Hematopoietic multipotent progenitor cell treated with erythropoietin and hydrocortisone succinate and interleukin-3 and kit ligand, for 4 days (in vitro differentiated cells): ENCODE measurements around the gene FAM114A1.

Experiments
- DNase-seq: peaks from one replicate; pipeline ENCODE4 v3.0.0-alpha.2; 2015

The FAM114A1 gene

DNA sequence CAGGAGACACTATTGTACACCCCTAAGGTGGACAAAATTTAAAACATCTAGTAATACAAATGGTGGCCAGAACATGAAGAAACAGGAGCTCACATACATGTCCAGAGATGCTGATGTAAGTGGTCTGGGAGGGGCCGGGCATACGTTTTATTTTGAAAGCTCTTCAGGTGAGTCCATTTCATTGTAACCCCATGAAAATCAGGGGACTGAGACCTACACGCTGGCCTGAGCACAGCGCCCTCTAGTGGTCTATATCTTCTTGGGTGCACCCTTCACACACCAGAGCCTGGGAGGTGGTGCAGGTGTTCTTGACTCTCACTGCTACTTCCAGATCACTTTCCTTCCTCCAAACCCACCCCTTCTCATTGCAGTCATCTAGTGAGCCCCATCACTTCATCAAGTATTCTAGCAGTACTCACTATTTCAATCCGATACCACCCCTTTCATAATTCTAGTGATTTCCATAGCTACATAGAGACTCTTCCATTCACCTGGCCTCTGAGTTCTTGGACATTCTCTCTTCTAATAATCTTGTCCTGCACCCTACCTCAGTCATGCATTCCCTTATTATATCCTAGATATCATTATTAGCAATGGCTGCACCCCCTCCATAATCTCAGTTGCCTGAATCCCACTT lies 6.7 kb upstream of the FAM114A1 start:
- peak; percentile 80 for DNase-seq

DNA sequence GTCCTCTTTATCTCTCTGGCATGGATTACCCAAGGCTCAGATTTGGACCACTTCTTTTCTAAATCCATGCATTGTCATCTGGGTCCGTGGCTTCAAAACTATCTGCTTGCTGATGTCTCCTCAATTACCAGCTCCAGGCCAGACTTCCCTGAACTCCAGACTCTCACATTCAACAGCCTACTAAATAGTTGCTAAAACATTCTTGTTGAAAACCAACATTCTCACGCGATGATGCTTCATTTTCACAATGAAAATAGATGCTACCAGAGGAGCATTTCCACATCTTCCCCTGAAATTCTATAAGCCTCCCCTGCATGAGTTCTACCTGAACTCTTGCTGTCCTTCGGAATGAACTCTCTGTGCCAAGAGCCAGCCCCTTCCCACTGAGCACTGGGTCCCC lies 5.8 kb upstream of the FAM114A1 start:
- DNase-seq = no peak

DNA sequence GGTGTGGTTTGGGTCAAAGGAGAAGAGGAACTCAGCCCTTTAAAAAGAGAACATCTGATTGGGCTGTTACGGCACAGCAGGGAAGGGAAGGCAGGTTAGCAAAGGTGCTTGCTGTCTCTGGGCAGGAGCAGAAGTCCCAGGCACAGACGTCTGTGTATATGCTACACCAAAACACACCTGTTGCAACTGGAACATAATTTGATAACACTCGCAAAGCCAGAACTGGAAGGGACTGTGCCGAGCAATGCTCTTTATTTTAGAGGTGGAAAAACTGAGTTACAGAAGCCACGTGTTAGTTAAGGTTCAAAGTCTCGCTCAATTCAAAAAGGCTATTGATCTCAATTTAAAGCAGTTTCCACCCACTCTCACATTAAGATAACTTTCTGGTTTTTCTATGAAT lies 2.2 kb upstream of the FAM114A1 start:
- no peak for DNase-seq

DNA sequence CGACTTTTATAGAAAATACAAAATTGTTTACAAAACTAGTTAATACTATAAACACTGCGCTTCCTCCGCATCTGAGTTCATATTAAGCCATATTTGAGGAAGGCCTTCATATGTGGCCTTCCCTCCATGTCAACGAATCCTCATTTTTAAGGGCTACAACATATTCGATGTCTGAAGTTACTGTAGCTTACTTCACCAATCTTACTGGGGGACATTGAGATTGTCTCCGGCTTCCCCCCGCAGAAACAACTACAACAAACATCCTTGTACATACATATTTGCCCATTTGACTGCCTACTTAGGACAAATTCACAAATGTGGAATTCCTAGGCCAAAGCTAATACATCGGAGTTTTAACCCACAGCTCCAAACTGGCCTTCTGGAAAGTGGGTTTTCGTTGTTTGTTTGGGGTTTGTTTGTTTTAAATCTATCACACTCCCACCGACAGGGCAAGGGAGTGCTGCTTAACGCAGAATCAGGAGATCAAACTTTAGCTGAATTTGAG lies 581 bp upstream of the FAM114A1 start:
- no peak for DNase-seq

DNA sequence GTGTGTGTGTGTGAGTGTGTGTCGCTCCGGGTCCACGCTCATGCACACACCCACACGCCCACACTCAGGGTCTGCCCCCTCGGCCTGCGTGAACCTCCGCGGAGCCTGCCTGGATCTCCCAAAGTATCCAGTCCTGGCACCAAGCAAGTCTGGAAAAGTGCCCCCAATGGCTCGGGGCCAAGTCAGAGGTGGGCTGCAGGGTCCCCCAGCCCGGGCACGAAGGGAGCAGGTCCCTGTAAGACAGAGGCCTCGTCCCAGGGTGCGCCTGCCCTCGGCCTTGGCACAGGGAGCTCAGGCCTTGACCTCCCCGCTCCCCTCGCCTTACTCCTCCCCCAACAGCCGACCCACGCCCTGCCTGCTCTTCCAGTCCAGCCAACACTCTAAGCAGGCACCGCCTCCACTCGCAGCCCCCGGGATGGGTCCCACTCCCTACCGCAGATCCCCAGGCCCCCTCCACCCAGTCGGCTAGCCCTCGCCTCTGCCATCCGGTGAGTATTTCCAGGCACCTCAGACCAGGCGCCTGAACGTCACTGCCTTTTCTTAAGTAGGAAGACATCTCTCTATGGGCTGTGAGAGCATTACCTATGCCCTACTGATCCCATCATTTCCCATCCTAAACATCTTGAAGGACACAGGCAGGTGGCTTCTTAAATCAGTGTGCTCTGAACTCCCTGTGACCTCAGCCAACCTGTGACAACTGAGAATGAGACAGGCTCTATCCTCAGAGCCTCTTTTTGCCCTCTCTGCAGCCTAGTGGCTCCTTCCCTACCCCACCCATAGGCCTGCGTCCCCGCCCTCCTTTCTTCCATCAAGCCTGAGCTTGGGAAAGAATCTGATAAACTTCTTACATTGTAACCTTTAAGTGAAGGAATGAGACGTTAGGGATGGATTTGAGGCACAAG lies 704 bp downstream of the FAM114A1 start:
- DNase-seq = no peak

DNA sequence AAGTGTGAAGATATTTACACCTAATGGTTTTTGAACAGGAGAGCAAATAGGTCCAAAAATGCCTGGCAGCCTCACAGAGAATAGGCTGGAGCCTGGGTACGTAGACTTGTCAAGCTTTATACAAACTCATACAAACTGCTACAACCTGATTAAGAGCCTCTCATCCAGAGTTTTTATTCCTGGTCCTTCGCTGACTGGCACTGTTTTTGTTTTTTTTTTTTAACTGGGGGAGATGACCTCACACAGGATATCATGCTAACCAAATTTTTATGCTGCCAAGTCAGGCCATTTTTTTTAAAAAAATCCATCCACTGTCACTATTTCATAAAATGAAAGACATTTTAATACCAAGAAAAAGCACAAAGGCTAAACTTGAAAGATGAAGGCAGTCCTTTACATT lies 1.9 kb downstream of the FAM114A1 start:
- no peak for DNase-seq

DNA sequence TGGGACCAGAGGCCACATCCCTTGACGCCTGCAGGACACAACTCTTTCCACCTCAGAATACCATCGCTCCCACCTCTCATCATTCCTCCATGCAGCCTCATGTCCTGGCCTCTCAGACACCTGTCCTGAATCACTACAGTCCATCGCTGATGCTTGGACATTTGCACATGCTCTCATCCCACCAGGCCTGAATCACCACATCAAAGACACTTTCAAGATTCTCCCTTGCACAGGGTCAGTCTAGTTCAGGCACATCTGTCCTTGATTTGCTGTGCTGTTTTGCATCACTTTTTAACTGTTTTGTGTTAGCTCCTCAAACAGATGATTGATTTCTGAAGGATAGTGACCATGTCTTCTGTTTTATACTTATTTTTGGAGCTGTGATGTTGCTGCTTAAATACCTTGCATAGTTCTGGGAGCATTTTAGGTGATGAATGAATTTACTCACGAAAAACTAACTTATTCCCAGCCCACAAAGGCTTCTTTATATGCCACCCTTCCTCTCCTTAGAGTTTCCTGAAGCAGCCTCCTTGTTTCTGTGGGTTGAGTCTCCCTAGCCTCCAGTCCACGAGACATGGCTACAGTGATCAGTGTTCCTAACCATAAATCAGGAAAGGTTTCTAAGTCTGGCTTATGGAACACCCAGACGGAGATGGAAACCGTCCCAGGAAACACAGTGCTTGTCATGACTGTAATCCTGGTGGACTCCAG lies 2.6 kb downstream of the FAM114A1 start:
- DNase-seq = no peak

DNA sequence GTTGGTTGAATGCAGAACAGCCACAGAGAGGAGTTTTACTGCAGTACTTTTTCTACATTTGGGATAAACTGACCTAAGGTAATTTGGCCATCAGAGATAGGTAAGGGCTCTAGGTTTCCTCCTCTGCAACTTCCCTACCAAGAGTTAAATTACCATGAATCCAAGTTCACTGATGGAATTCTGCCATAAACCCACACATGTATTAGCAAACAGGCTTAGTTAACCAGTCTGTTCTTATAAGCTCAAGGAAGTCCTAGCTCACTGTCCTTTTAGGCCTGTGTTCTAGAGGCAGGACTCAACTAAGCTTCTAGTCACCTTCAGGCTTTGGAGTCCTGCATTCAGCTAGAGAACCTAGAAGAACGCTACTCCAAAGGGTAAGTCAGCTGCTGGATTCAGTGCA lies 4.0 kb downstream of the FAM114A1 start:
- DNase-seq = no peak

DNA sequence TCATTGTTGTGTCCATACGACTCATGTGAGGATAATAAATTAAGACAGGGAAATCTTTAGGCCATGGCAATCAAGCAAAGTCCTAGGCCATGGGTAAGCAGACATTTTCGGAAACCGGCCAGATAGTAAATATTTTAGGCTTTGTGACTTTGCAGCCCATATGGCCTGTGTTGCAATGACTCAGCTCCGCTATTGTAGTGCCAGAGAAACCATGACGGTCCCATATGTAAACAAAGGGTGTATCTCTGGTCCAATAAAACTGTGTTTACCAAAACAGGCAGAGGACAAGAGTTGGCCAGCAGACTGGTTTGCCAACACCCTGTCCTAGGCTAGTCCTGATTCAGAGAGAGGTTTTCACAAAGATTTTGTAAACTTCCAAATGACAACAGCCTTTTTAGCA lies 5.0 kb downstream of the FAM114A1 start:
- DNase-seq = no peak

DNA sequence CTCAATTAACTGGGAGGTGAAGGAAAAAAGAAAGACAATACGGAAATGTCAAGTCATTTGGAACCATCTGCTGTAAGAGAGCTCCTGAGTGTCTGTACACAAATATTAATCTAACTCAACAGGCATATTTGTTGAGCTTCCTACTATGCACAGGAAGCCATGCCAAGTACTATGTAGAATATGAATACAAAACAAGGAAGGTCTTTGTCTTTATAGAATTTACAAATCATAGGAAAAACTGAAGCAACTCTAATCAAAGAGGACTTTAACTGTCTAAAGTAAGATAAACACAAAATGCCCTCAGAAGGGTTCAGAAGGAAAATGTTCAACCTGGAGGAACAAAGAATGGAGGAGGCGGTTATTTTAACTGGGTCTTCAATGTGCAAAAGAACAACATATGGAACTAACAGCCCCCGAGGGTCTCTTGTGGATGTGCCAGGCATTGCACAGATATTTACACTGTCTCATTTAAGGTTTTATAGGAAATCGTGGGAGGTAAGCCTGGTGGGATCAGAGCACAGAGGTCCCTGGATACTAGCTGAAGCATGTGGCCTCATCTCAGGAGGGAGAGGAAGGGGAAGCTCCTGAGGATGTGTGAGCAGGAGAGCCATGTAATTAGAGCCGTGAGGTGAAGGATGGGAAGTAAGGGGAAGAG lies 5.8 kb downstream of the FAM114A1 start:
- peak; percentile 38 for DNase-seq

DNA sequence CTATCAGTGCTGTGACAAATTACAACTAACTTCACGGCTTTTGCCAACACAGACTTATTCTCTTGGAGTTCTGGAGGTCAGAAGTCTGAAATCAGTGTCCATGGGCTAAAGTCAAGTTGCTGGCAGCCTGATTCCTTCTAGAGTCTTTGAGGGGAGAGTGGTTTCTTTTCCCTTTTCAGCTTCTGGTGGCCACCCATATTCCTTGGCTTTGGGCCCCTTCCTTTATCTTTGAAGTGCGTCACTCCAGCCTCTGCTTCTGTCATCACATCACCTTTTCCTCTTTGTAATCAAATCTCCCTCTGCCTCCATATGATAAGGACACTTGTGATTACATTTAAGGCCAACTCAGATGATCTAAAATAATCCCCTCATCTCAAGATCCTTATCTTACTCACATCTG lies 9.0 kb downstream of the FAM114A1 start:
- DNase-seq = no peak

DNA sequence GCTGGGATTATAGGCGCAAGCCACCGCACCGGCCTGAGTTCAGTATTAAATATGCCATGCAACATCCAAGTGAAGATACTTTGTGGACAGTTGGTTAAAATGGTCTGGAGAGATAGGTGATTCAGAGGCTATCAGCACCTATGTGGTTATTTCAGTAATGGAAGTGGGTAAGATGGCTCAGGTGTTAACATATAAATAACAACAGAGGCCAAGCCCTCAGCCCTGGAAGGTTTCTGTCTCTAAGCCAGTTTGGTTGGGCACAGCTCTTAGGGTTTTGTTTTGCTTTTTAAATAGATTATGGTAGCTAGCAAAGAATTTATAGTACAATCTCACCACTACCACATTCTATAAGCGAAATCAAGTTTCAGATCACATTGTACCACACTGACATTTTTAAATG lies 16.6 kb downstream of the FAM114A1 start:
- DNase-seq = no peak

DNA sequence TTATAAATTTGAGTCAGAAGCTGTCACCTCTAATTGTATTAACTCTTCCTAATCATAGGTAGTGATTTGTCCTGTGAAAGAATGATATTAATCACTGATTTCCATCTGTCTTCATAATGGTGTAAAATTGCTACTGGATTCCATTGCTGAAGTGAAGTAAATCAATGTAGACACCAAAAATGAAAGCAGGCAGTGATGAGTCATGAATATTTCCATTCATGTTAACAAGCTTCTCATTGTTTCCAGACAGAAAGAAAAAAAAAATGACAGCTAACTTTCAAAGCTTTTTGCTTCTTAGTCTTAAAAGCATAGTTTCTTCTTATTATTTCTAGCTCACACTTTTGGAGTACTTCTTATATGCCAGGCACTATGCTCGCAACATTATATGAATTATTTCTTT lies 21.5 kb downstream of the FAM114A1 start:
- DNase-seq = peak; percentile 12

DNA sequence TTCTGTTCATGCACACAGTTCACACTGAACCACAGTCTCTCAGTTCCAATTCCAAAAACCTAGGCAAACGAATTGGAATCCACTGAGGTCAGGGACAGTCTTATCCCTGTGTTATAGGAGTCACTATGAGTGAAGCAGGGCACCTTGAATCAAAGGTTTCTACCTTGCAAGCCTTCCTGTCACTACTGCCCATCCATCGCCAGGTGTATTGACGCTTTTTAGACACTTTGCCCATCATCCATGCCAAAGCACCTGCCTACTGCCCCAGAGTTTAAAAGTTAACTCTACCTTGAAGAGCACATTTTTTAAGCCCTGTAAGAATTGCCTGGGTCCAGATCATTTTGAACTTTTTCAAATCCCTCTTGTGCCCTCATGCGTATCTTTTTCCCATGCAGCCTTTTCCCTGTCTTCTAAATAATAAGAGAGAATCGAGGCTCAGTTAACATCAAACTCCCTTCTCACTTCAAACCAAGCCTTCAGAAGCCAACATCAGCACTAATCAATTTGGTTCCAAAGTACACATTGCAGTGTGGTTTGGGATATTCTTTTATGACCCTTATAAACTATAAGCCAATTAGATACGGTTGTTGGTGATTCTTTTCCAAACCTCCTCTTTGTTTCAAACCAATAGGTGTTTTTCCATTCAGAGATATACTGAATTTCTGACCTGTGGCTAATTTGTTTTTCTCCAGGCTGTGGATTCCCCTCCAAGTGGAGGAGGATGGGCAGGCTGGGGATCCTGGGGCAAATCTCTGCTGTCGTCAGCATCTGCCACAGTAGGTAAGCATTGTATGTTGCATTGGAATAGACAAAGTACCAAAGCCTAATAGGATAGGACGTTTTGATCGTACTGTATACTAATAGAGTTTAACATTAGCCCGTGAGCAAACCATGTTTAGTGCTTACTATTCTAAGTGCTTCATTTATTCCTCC lies 23.7 kb downstream of the FAM114A1 start:
- no peak for DNase-seq

DNA sequence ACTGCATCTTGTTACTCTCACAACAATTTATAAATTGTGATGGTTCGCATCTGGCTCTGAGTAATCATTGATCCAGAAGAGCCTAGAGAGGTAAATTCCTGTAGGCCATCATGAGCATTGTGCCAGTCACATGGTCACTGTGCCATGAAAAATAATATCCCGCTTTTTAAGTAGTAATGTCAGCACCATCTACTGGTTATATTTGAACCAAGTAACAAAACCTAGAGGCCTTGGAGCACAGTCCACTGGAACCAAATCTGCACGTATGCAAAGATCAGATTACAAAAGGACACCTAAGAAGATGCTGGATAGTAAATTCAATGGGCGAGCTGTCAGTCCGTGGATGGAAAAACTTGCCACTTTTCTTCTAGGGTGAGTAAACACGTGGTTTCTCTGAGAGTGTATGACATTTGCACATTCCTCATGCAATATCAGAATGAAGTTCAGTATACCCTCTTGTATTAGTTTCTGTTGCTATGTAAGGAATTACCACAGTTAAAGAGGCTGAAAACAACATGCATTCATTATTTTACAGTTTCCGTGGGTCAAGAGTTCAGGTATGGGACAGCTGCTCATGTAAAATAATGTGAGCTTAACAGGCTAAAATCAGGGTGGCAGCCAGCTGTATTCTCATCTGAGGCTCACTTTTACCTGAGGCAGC lies 26.8 kb downstream of the FAM114A1 start:
- DNase-seq = no peak

DNA sequence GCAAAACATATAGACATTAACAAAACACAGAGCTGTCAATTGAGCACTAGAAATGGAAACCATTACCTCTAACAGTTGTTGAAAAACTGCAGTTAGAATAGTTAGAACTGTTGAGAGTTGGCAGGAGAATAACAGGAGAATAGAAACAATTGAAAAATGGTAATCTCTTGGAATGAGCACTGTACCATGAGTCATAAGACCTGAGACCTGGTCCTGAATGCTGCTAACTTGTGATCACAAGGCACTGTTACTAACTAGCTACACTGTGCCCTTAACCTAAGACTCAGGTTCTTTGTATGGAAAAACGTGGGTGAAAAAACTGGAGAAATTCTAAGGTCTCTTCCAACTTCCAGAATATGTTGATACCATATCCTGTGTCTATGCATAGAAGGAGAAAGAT lies 29.3 kb downstream of the FAM114A1 start:
- no peak for DNase-seq

DNA sequence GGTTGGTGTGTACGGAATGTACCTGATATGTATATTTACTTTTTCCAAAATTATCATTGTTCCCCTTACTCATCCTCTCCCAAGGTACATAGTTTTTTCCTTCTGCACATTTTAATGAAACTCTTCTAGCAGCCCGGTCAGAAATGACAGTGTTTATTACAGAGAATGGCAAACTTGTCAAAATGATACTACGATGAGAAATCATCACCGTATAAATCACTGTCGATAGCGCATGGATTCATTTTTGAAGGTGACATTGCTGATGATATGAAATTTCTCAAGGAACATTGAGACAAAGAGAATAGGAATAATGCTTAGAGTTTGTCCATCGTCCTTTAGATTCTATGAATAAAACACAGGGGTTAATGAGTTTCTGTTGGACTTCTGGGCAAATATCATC lies 30.6 kb downstream of the FAM114A1 start:
- no peak for DNase-seq

DNA sequence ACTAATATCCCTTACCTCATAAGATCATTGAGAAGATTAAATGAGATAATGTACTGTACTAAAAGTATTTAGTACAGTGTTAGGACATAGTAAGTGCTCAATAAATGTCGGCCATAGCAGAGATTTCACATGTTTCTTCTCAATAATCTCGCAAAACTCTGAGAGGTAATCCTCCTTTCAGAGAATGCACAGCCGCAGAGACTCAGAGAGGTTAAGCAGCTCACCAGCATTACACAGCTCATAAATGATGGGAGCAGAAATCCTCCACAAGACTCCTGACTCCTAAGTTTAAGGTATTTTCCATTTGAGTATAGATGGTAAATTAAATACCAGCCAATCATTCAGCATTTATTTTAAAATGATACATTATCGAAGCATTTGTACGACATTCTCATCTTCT lies 34.6 kb downstream of the FAM114A1 start:
- no peak for DNase-seq

DNA sequence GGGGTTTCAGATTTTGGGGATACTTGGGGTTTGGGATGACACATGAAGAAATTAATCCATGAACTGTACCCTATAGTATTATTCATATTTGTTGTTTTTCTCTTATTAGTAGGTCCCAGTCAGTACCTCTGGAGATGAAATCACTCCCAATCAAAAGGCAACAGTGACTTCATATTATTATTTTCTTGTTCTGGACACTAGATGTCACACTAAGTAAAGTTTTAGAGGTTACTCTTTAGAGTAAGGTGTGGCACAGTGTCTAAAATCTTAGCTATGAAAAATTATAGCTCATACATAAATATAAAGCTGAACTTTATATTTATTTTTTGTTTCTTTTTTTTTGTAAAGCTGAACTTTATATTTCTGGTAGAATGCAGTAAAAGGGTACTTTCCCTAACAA lies 35.1 kb downstream of the FAM114A1 start:
- peak; percentile 73 for DNase-seq

DNA sequence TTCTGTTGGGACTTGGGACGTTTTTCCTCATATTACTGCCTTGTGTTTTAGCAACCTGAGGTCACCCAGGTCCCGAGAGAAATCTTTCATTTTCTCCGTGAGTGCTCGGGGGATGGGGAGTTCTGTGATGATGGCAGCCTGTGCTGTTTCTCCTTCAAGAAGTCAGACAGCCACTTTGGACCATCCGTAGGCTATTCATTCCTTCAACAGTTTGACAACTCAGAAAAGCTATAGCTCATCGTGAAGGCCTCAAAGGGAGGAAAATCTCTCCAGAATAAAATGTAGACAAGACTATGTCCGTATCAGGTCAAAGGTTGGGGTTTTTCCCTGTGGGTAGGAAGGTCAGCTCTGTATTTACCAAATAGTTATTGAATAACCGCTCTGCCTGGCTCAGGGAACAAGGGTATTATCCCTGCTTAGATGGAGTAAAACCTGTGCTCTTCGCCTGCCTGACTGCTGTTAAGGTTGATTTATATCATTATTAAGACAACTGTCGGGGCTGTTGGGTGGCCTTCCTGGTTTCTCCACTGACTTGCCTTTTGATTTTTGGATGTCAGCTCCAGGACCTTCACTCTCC lies 36.6 kb downstream of the FAM114A1 start:
- DNase-seq = no peak

DNA sequence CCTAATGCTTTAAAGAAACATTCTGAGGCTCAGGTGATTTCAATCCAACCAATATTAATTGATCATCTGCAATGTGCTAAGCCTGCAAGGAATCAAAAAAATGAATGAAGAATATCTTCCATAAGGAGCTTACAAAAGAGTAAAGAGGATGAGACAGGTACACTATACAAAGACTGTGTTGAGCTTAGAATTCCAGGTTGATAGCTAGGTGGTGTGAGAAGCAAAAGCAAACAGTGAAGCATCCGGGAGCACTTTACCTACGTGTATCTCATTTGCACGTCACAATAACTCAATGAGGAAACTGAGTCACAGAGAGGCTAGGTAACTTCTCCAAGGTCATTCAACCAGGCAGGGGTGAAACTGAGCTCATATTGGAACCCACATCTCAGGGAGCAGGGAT lies 37.1 kb downstream of the FAM114A1 start:
- DNase-seq = no peak
